ENCODE measurements around the gene TMEM221.
"Not testable (repeated sequence)": the region's sequence is repeated elsewhere in the genome, so short reads cannot be mapped to it uniquely, and the experiment has no call there.

Gene TMEM221

DNA sequence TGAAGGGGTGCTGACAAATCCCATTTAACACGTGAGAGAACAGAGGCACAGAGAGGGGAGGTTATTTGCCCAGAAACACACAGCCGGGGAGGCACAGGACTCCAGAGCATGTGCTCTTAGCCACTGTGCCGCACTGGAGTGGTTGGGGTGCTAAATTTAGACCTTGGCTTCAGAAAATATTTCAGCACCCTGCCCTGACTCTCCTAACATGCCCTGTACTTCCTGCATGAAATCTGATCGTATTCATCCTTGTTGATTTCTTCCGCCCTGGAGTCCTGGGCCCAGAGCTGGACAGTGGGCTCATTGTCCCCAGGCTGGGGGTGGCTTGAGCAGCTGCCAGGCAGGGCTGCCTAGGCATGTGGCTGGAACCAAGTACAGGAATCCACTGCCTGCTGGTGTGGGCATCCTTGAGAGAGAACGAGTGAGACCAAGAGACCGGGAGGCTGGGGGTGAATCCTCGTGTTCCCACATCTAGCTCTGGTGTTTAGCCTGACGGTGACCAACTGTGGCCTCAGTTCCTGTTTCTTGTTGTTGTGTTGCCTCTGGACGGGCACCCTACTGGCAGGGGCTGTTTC lies 27.2 kb upstream of the TMEM221 start:
- Mint-ChIP-seq H3K4me1 (peaks cover 24% of the 10 kb centered on the region), H3K36me3 (ENCODE audit: low read depth) (no peaks in the 10 kb centered on the region), H3K27ac (peak overlapping the region; percentile 31 to 75 (median 44)), H3K9me3 (no peaks in the 10 kb centered on the region), H3K27me3 (ENCODE audit: low read depth) (peaks cover 3% of the 10 kb centered on the region), H3K4me3 (peak overlapping the region in 1 of 3 experiments; percentile 63)
- TF ChIP-seq CTCF (IDR thresholded peaks at IDR 0.05; ENCODE audit: unreplicated experiment in 3 of 3): no peak

DNA sequence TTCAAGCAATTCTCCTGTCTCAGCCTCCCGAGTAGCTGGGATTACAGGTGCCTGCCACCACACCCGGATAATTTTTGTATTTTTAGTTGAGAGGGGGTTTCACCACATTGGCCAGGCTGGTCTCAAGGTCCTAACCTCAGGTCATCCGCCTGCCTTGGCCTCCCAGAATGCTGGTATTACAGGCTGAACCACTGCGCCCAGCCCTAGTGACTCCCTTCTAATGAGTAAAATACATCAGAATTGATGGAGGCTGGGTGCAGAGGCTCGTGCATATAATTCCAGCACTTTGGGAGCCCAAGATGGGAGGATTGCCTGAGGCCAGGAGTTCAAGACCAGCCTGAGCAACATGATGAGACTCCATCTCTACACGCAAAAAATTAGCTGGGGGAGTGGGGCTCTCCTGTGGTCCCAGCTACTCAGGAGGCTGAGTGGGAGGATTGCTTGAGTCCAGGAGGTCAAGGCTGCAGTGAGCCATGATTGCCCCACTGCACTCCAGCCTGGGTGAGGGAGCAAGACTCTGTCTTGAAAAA lies 26.6 kb upstream of the TMEM221 start:
- H3K9me3 Mint-ChIP-seq; H3K36me3 Mint-ChIP-seq (ENCODE audit: low read depth); H3K4me3 Mint-ChIP-seq; H3K27me3 Mint-ChIP-seq (ENCODE audit: low read depth): not testable (repeated sequence)
- Mint-ChIP-seq H3K4me1 (peaks cover 24% of the 10 kb centered on the region), H3K27ac (peak overlapping the region in 2 of 3 experiments; percentile 44 to 75)

DNA sequence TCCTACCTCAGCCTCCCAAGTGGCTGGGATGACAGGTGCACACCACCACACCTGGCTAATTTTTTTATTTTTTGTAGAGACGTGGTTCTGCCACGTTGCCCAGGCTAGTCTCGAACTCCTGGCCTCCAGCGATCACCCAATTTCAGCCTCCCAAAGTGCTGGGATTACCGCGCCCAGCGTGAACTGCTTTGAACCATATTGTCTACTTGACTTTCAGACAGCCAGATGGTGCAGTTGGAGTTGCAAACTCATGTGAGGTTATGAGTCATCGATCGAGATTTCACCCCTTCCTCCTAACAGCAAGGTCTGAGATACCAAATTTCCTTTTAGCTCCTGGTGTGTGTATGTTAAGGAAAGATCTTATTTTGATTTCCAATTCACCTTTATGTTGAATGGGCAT lies 24.6 kb upstream of the TMEM221 start:
- peaks cover 28% of the 10 kb centered on the region for H3K4me1 Mint-ChIP-seq

DNA sequence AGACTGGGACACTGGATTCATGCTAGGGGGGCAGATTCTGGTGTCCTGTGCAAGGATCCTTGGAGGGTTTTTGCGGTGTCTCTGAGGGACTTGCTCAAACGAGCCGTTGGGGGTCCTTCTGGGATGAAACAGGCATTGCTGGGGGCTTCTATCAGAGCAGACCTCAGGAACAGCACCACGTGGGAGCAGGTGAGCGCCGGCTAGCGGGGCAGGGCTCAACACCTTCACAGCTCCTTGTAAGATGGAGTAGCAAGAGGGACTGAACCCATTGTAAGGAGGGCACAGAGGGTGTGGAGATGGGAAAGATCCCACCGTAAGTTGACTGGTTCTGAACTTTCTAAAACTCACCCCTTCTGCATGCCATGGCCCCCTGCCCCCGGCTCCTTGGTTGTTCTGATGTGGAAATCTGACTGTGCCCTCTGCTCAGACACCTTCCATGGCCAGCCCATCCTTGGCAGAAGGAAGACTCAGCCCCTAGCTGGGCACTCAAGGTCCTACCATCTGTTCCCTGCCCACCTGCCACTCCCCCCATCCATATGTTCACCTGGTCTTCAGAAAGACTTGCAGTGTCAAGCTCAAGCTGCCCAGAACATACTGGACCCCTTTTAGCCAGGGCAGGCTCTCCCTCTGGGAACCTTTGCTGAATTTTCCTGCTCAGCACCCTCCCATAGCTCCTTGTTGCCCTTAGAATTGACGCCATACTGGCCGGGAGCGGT lies 23.1 kb upstream of the TMEM221 start:
- peaks cover 3% of the 10 kb centered on the region for H3K27me3 Mint-ChIP-seq (ENCODE audit: low read depth)
- peak overlapping the region; percentile 4 to 96 (median 48) for H3K27ac Mint-ChIP-seq
- peaks cover 28% of the 10 kb centered on the region for H3K4me1 Mint-ChIP-seq
- no peaks in the 10 kb centered on the region for H3K36me3 Mint-ChIP-seq (ENCODE audit: low read depth)
- peak overlapping the region; percentile 91 to 95 (median 92) for H3K4me3 Mint-ChIP-seq
- H3K9me3 Mint-ChIP-seq: no peaks in the 10 kb centered on the region
- no peak for TF ChIP-seq CTCF (IDR thresholded peaks at IDR 0.05; ENCODE audit: unreplicated experiment in 3 of 3)

More for the DNA sequence above, 24.6 kb upstream of the TMEM221 start:
- H3K36me3 Mint-ChIP-seq (ENCODE audit: low read depth): no peaks in the 10 kb centered on the region
- H3K27ac Mint-ChIP-seq: no peak overlapping the region
- no peaks in the 10 kb centered on the region for H3K9me3 Mint-ChIP-seq
- peak overlapping the region; percentile 54 to 70 (median 68) for H3K4me3 Mint-ChIP-seq
- TF ChIP-seq CTCF (IDR thresholded peaks at IDR 0.05; ENCODE audit: unreplicated experiment in 3 of 3): no peak
- peaks cover 3% of the 10 kb centered on the region for H3K27me3 Mint-ChIP-seq (ENCODE audit: low read depth)

- no peak for TF ChIP-seq CTCF (IDR thresholded peaks at IDR 0.05; ENCODE audit: unreplicated experiment in 3 of 3)
- Mint-ChIP-seq H3K9me3 (no peaks in the 10 kb centered on the region), H3K4me3 (peak within 1 kb of the TSS; percentile 91 to 95 (median 92)), H3K4me1 (peaks cover 26% of the 10 kb centered on the region), H3K27me3 (ENCODE audit: low read depth) (peaks cover 8% of the 10 kb centered on the region), H3K27ac (peak within 1 kb of the TSS; percentile 48 to 96 (median 94)), H3K36me3 (ENCODE audit: low read depth) (no peaks in the 10 kb centered on the region)
These were observed 21.8 kb upstream of the TMEM221 start, which contains the start of gene SLC27A1 for GRCh38 chr19:17470068-17470841. Gene SLC27A1, plus strand, starts transcription at chr19:17470524. Its CDS starts 17 bp downstream, at chr19:17470541.

GRCh38 chr19:17469481-17470067 lies 21.1 kb upstream of the TMEM221 start:
- peak overlapping the region; percentile 91 to 95 (median 92) for H3K4me3 Mint-ChIP-seq
- no peak for TF ChIP-seq CTCF (IDR thresholded peaks at IDR 0.05; ENCODE audit: unreplicated experiment in 3 of 3)
- H3K27ac Mint-ChIP-seq: peak overlapping the region; percentile 29 to 96 (median 94)
- peaks cover 24% of the 10 kb centered on the region for H3K4me1 Mint-ChIP-seq
- peaks cover 8% of the 10 kb centered on the region for H3K27me3 Mint-ChIP-seq (ENCODE audit: low read depth)
- H3K9me3 Mint-ChIP-seq: no peaks in the 10 kb centered on the region
- H3K36me3 Mint-ChIP-seq (ENCODE audit: low read depth): no peaks in the 10 kb centered on the region

Measured in nephron (organoid).